COR-L47 (cell line): ENCODE data around the gene ACVR1B.

Source experiments
- DNase-seq: peaks from one replicate; lab custom pipeline; 2025; lab: John Stamatoyannopoulos, UW

ACVR1B gene

GRCh38 chr12:52022841-52023181 lies 71.3 kb downstream of the ACVR1B start:
- DNase-seq = no peak

GRCh38 chr12:52023182-52023975 lies 71.9 kb downstream of the ACVR1B start:
- peak; percentile 76 for DNase-seq

GRCh38 chr12:52023976-52024688 lies 72.6 kb downstream of the ACVR1B start:
- DNase-seq = no peak

- no peak for DNase-seq
Measured at GRCh38 chr12:52024845-52025230, 73.3 kb downstream of the ACVR1B start.

- no peak for DNase-seq
Measured at GRCh38 chr12:52026263-52026662, 74.8 kb downstream of the ACVR1B start.

- DNase-seq = no peak
Measured at GRCh38 chr12:52027085-52027843, 75.8 kb downstream of the ACVR1B start.

GRCh38 chr12:52029685-52030084 lies 78.2 kb downstream of the ACVR1B start:
- DNase-seq = peak; percentile 93

GRCh38 chr12:52032446-52032803 lies 80.9 kb downstream of the ACVR1B start:
- DNase-seq = peak; percentile 8

- peak; percentile 96 for DNase-seq
Measured at GRCh38 chr12:52032804-52033445, 81.4 kb downstream of the ACVR1B start.

- DNase-seq = no peak
Measured at GRCh38 chr12:52033446-52034140, 82.1 kb downstream of the ACVR1B start.

- no peak for DNase-seq
Measured at GRCh38 chr12:52035190-52035589, 83.7 kb downstream of the ACVR1B start.

- DNase-seq = no peak
Measured at GRCh38 chr12:52035926-52036325, 84.4 kb downstream of the ACVR1B start.

- peak; percentile 67 for DNase-seq
Measured at GRCh38 chr12:52036587-52037171, 85.2 kb downstream of the ACVR1B start.

- peak; percentile 15 for DNase-seq
Measured at GRCh38 chr12:52037248-52037861, 85.9 kb downstream of the ACVR1B start.

- no peak for DNase-seq
Measured at GRCh38 chr12:52038447-52038846, 86.9 kb downstream of the ACVR1B start.

GRCh38 chr12:52041035-52041434 lies 89.5 kb downstream of the ACVR1B start:
- DNase-seq = no peak

GRCh38 chr12:52041695-52042123 lies 90.2 kb downstream of the ACVR1B start:
- no peak for DNase-seq

- peak; percentile 91 for DNase-seq
Measured at GRCh38 chr12:52042706-52043385, 91.3 kb downstream of the ACVR1B start.

GRCh38 chr12:52043386-52044212 lies 92.1 kb downstream of the ACVR1B start:
- no peak for DNase-seq
